Measurements from ENCODE around the gene IGSF23. TPM values are rescaled to one million over a fixed set of nuclear protein-coding genes. Genes with fewer than 3 reads are reported as not detected.

The IGSF23 gene
- total RNA-seq, 3 donors from 2014 or later, result not detected

GRCh38 chr19:44657211-44657921 is 44.0 kb downstream of the IGSF23 start:
- no peak overlapping the region for H3K27ac ChIP-seq
- H3K36me3 ChIP-seq, result no peaks in the 10 kb centered on the region
- H3K9me3 ChIP-seq, result no peaks in the 10 kb centered on the region
- H3K4me3 ChIP-seq, result no peak overlapping the region
- no peak for TF ChIP-seq POLR2AphosphoS5 (IDR thresholded peaks at IDR 0.05)
- TF ChIP-seq POLR2A (IDR thresholded peaks at IDR 0.05), result no peak
- peak; percentile 59 to 82 (median 79) for TF ChIP-seq CTCF (IDR thresholded peaks at IDR 0.05)
- intact Hi-C loops (cut with DNase I; ENCODE audit: low total_unique reads), result no loop called here
- H3K4me1 ChIP-seq, result no peaks in the 10 kb centered on the region
- H3K27me3 ChIP-seq, result no peaks in the 10 kb centered on the region
- peak in 1 of 2 donors; percentile 23 for DNase-seq (ENCODE audit: low spot score in 2 of 2)

GRCh38 chr19:44658069-44658733 is 44.8 kb downstream of the IGSF23 start:
- Histone ChIP-seq H3K27ac (no peak overlapping the region), H3K4me3 (no peak overlapping the region), H3K4me1 (no peaks in the 10 kb centered on the region), H3K36me3 (no peaks in the 10 kb centered on the region), H3K27me3 (no peaks in the 10 kb centered on the region), H3K9me3 (no peaks in the 10 kb centered on the region)
- TF ChIP-seq POLR2A (IDR thresholded peaks at IDR 0.05) (no peak), POLR2AphosphoS5 (IDR thresholded peaks at IDR 0.05) (no peak), CTCF (IDR thresholded peaks at IDR 0.05) (no peak)
- DNase-seq (ENCODE audit: low spot score in 2 of 2), result no peak
- intact Hi-C loops (cut with DNase I; ENCODE audit: low total_unique reads), result no loop called here

GRCh38 chr19:44660081-44660480 is 46.7 kb downstream of the IGSF23 start:
- DNase-seq (ENCODE audit: low spot score in 2 of 2), result no peak
- no peaks in the 10 kb centered on the region for H3K9me3 ChIP-seq
- H3K27me3 ChIP-seq, result no peaks in the 10 kb centered on the region
- intact Hi-C loops (cut with DNase I; ENCODE audit: low total_unique reads), result no loop called here
- TF ChIP-seq POLR2A (IDR thresholded peaks at IDR 0.05) (no peak), POLR2AphosphoS5 (IDR thresholded peaks at IDR 0.05) (no peak), CTCF (IDR thresholded peaks at IDR 0.05) (no peak)
- no peak overlapping the region for H3K27ac ChIP-seq
- H3K4me1 ChIP-seq, result no peaks in the 10 kb centered on the region
- no peaks in the 10 kb centered on the region for H3K36me3 ChIP-seq
- no peak overlapping the region for H3K4me3 ChIP-seq

GRCh38 chr19:44661205-44661604 is 47.8 kb downstream of the IGSF23 start:
- H3K36me3 ChIP-seq, result no peaks in the 10 kb centered on the region
- intact Hi-C loops (cut with DNase I; ENCODE audit: low total_unique reads), result no loop called here
- no peak overlapping the region for H3K27ac ChIP-seq
- H3K9me3 ChIP-seq, result no peaks in the 10 kb centered on the region
- no peaks in the 10 kb centered on the region for H3K27me3 ChIP-seq
- no peaks in the 10 kb centered on the region for H3K4me1 ChIP-seq
- DNase-seq (ENCODE audit: low spot score in 2 of 2), result no peak
- TF ChIP-seq CTCF (IDR thresholded peaks at IDR 0.05) (no peak), POLR2AphosphoS5 (IDR thresholded peaks at IDR 0.05) (no peak), POLR2A (IDR thresholded peaks at IDR 0.05) (no peak)
- H3K4me3 ChIP-seq, result no peak overlapping the region

- no peak for TF ChIP-seq POLR2A (IDR thresholded peaks at IDR 0.05)
- no peak for TF ChIP-seq POLR2AphosphoS5 (IDR thresholded peaks at IDR 0.05)
- TF ChIP-seq CTCF (IDR thresholded peaks at IDR 0.05), result no peak
- intact Hi-C loops (cut with DNase I; ENCODE audit: low total_unique reads), result no loop called here
- H3K36me3 ChIP-seq, result no peaks in the 10 kb centered on the region
- H3K4me1 ChIP-seq, result no peaks in the 10 kb centered on the region
- no peak overlapping the region for H3K27ac ChIP-seq
- H3K27me3 ChIP-seq, result no peaks in the 10 kb centered on the region
- no peak for DNase-seq (ENCODE audit: low spot score in 2 of 2)
- H3K4me3 ChIP-seq, result no peak overlapping the region
- H3K9me3 ChIP-seq, result no peaks in the 10 kb centered on the region
Measured at GRCh38 chr19:44661904-44662303, 48.5 kb downstream of the IGSF23 start.
